ENCODE data around the gene SMIM27.
A peak's percentile ranks its signal among the peaks of the same experiment; 100 is the strongest.

Gene SMIM27

DNA sequence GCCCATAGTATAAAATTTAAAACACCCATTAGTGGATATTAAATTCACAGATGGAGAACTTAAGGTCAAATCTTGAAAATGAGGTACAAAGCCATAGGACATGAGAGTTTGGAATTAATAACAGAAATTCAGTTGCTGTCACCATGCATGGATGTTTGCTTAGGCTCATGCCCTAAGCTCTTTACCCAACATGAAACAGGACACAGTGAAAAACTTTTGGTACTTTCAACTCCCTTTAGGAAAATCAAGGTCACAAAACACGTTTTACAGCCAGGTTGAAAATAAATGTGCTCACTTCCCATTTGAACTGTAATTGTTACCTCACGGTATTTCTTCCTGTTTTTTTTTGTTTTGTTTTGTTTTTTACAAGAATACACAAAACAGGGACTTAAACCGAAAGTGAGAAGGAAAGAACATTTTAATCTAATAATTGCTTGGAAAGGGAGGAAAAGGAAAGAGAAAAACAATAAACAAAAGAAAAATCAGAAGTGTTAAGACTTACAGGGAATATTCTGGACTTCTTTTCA lies 6.3 kb downstream of the SMIM27 start:
- no peak for DNase-seq (ENCODE audit: low read depth)

DNA sequence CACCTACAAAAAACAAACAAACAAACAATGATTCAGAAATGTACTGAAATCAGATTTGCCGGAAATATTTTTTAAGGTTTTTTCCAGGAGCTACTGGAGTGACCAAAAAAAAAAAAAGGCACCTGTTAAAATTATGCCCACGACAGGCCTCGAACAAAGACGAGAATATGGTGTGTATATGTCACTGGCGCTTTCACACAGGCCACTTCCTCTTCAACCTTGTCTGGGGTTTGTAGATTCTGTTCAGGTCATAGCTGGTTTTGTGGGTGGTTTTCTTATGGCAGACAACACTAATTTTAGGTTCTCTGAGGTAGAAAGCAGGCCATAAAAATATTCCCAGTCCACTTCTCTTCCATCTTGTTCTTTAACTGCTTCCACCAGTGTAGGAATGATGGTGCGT lies 13.8 kb downstream of the SMIM27 start:
- no peak for DNase-seq (ENCODE audit: low read depth)

DNA sequence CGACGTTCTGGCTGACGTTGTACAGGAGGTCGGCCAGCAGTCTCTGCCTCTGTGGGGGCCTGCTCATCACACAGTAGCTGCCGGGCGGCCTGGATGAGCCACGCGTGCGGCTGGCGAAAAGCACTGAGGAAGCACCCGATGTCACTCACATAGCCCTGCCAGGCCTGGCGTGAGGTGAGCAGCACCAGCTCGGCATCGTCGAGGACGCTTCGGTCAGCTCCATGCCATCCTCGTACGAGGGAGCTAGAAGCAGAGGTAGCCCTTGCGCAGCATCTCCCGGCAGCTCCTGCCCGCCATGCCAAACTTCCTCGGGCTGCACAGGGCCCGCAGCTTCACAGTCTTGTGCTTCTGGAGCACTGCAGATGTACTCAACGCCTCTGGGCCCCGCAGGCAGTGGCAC lies 14.6 kb downstream of the SMIM27 start:
- DNase-seq (ENCODE audit: low read depth): no peak

DNA sequence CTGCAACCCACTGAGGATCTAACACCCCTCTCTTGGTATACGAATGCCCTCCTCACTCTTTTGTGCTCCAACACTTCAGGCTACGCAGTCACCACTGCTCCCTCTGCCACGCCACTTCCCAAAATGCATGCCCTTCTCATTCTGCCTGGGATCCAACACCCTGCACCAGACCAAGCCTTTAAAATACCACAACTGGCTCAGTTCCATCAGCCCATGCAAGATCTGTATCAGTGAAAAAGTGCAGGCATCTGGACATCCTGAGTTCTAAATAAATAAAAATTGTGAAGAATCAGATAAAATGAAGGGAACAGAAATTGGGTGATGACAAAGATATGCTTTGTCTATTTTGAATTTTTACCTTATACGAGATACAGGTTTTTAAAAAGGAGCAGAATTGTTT lies 18.1 kb downstream of the SMIM27 start:
- no peak for DNase-seq (ENCODE audit: low read depth)

DNA sequence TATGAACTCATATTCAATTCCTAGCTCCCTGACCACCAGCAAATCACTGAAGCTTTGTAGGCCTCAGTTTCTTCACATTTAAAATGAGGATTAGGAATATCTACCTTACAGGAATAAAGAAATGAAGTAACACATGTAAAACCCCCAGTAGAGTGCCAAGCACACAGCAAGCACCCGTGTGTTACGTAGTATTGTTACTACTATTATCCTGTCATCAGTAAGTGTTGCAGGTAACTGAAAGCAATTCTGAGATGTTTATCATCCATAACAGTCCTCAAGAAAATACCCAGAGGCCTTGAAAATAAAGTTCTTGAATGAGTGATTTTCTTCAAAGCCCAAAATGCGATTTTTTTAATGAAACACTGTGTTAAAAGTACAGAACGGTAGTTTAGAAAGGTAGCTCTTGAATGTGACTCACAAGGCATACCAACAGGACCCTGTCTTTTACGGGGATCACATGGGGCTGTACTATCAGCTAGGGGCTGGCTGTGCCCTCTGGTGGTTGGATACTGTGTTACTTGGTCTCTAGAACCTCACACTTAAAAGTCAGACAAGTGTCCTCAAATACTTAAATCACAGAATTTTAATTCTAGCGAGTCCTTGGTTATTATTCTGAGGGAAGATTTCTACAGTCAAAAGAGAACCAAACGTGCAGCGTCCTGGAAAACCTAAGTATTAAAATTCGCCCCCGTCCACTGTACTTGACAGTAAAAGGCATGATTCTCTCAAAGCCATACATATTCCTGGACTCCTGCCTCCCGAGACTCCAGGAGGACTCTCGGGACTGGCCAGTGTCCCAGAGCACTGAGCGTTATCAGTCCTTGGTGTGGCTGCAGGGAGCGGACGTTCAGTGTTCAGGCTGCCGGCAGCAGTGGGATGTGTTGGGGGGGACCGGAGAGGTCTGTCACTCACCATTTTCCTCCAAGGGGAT lies 20.1 kb downstream of the SMIM27 start:
- DNase-seq (ENCODE audit: low read depth): no peak

DNA sequence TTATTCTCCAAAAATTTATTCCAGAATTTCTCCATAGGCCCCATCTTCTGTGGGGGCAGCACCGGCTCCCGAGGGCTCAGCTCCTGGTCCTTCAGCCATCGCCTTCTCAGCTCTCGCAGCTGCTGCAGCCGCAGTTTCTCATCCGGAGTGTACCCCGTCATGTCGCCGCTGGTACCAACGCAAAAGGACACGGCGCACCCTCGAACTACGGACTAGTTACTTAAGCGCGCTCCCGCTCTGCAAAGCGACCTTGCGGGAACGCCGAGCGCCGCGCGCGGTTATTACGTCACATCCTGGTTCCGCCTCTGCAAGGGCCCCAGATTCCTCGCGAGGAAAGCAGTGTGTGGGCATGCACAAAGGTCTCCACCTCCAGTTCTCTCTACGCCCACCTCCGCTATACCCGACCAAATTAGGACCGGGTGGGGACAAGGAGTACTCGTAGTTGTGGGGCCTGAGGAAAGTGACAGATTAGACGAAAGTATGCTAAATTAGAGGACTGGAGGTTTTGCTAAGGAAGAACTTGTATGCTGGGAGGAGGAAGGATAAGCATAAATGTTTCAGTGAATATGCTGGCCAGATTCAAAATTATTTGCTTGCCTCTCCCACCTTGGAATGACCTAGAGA lies 20.9 kb downstream of the SMIM27 start, which contains the start of gene NDUFB6:
TSS of gene NDUFB6 (minus strand) at position 260 of the 624 bp plus-strand sequence. CDS start at position 161, 99 bp downstream.
- peak; percentile 73 for DNase-seq (ENCODE audit: low read depth)

DNA sequence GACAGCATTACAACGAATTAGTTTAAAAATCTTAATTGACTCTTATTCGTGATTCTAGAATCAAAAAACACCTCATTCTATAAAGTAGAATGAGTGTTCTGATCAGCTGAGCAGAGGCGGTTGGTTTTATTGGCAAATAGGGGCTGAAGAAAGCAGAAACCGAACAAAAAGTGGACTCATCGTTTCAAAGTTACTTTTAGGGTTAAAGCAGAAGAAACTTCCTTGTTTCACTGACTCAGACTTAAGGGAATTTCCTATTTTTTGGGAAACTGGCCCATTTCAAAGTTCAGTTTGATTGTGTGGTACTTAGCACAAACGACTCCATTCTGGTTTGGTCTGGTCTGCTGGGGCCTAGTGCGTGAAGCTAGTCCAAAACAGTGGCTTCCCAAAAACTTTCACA lies 21.7 kb downstream of the SMIM27 start:
- no peak for DNase-seq (ENCODE audit: low read depth)

DNA sequence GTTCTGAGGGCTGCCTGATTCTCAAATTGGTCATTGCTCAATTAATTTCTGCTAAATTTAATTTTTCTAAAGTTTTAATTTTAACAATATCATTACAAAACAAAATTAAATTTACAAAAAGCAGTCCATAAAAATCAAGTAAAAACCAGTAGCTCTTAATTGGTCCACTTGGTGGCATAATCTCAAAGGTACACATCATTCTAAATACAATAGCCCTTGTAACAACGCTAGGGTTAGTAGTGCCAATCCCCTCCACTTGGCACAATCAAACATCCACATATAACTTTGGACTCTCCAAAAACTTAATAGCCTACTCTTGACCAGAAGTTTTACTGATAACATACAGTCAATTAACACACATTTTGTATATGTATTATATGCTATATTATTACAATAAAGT lies 22.7 kb downstream of the SMIM27 start:
- no peak for DNase-seq (ENCODE audit: low read depth)

DNA sequence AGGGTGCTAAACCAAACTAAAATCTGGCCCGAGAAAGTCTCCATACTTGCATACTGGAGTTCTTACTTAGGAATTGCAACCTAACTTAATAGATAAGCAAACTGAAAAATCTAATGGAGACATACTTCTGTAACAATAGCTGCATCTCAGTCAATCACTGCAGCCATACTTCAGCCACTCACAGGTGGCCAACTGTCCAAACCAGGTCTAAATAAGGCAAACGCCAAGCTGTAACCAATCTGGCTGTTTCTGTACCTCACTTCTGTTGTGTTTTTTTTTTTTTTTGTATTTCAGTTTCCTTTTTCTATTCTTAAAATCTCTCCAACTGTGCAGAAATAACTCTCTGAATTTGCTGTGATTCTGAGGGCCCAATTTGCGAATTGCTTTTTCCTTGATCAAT lies 25.2 kb downstream of the SMIM27 start:
- no peak for DNase-seq (ENCODE audit: low read depth)

DNA sequence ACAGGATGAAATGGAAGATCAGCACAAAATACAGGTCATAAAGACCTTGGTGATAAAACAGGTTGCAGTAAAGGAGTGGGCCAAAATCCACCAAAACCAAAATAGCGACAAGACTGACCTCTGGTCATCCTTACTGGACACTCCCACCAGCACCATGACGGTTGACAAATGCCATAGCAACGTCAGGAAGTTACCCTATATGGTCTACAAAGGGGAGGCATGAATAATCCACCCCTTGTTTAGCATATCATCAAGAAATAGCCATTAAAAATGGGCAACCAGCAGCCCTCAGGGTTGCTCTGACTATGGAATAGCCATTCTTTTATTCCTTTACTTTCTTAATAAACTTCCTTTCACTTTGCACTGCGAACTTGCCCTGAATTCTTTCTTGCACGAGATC lies 26.8 kb downstream of the SMIM27 start:
- DNase-seq (ENCODE audit: low read depth): no peak

DNA sequence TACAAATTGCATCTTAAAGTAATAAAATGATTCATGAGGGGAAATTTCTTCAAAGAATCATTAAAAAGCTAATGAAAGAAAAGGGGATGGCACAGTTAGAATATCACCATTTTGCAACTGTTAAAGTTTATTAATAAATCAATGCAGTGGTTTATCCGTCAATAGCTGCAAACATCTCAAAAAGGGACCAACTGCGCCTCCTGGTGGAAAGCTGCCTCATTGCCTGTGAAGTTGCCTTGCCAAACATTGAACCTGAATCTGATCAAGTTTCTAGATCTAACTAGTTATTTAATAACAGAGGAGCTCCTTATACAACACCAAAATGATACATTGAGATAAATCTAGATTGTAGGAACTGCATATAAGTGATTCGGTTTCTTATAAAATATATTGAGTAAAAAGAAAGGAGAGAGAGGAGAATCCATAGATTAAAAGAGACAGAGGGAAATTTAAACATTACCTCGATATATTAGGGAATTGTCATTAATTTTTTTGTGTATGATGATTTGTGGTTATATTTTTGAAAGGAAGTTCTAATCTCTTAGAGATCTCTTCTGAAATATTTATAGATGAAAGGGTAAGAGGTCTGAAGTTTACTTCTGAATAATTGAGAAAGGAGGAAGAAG lies 27.7 kb downstream of the SMIM27 start:
- DNase-seq (ENCODE audit: low read depth): no peak

DNA sequence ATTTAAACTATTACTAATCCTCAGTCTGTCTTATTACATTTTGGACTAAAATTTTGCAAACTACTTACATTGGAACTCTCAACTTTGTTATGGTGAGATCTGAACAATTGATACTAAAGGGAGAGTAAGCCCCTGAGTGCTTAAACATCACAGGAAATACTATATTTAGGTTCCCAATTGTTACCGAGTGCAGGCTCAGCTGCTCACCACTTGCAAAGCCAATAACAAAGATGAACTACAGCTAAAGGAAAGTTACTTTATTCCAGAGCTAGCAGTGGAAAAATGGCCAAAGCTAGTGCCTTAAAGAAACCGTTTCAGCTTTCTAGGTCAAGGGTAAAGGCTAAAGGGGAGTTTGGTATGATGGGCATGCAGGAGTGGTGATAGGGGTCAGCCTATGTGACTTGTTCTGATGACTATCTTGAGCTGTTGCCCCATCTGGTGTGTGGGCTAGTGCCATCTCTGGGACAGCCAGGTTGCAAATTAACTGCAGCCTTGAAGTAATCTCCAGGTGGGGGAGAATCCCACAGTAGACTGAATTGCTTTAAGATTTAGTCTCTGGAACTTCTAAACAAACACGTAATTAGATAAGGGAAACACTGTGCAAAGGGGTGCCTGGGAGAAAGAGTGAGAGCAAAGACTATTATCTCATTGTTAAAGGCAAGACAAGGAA lies 28.6 kb downstream of the SMIM27 start:
- no peak for DNase-seq (ENCODE audit: low read depth)

DNA sequence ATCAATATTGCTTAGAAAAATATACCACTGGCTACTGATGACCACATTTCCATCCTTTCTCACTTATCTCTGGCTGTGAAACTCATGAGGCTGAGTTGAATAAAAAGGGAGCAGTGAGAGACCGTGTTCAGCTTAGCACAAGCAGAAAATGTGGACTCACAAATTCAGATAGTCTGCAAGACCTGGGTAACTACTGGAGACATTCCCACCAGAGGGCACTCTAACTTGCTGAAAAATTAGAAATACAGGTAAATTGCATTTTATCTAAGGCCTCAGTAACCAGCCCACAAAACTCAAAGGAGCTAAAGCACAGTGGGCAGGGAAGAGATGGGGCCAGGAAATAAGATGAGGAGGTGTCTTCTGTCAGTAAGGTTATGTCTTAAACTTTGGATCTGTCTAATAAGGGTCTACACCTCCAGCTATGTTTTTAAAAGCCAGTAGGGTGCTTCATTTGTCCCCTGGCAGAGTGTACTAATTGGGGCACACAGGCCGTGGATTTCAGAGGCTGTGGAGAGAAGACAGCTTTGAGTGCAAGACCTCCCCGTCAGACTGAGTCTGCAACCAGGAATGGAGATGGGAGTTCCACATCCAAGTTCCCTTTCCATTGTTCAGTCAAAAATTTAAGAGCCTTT lies 29.5 kb downstream of the SMIM27 start:
- no peak for DNase-seq (ENCODE audit: low read depth)

DNA sequence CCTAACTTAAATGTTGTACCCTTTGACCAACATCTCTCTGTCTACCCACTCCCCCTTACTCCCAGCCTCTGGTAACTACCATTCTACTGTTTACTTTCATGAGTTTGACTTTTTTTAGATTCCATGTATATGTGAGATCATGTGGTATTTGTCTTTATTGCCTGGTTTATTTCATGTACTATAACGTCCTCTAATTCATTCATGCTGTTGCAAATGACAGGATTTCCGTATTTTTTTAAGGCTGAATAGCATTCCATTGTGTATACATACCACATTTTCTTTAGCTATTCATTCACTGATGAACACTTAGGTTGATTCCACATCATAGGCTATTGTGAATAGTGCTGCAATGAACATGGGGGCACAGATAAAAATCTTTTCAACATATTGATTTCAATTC lies 32.7 kb downstream of the SMIM27 start:
- DNase-seq (ENCODE audit: low read depth): no peak

DNA sequence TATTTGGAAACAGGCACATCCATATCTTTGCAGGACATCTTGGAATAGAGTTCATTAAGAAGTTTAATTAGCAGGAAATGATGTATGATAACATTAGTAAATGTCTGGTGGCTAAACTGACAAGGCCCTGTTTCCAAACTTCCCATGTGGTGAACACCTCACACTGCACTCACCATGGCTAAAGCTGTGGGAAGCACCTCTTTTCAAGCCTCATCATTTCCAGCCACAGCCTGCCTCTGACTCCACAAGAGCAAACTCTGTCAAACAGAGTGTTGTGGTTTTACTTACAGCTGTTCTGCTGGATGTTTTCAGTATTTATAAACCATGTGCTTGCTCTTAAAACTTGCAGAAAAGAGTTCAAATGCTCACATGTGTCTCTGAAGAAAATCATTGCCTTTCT lies 35.8 kb downstream of the SMIM27 start:
- DNase-seq (ENCODE audit: low read depth): no peak

DNA sequence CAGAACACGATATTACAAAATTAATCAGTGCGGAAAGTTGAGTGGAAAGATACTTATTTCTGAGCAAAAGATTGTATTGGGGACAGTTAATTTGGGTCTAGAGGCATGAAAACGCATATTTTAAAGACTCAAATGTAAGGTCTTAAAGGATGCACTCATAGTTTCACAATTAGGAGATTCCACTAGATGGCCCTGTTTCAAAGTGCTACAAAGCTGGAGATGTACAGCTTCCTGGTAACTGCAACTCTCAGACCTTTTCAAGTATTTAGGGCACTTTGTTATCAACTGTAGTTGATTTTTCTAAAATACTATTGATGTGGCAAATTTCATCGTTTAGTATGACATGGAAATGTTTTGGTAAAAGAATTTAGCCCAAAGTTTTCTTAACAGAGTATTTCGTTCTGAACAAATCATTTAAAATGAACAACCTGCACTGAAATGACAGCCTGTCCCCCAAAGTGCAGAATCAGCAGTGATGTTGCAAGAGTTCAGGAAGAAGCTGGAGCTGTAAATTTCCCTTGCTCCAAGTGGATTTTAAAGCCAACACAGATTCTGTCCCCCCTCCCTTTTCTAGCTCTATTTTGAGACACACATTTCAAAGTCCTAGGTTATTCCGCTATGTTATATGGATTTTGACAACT lies 37.1 kb downstream of the SMIM27 start:
- DNase-seq (ENCODE audit: low read depth): no peak

DNA sequence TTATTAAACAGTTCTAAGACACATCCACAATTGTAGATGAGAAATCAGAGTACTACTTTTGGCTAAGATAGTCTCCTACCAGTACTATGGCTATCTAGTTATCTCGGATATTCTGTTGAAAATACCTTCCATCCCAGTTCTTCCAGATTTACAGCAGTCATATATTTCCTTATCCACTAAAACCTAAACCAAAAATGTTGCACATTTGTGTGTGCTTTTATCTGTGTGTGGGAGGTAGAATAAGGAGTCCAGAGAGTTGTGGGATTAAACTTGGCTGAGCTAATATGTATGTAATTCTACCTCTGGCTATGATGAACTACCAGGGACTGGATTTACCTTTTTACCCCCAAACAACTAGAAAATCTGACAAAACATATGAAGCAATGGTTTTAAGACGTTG lies 38.3 kb downstream of the SMIM27 start:
- DNase-seq (ENCODE audit: low read depth): no peak

DNA sequence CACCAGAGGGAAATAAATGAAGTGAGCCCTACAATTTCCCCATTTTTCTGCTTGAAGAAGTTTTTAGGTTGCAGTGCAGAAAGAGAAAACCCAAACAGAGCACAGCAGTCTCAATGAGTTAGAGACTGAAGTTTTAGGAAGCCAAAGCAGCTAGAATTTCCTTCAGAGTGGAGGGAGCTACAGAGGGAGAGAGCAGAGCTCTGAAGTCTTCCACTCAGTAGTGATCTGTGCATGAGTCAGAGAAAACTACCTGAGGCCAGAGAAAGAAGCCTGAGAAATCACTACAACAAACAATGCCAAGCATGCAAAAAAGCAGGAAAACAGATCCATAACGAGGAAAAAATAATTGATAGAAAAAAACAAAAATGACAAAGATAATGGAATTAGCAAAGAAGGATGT lies 38.8 kb downstream of the SMIM27 start:
- DNase-seq (ENCODE audit: low read depth): no peak

DNA sequence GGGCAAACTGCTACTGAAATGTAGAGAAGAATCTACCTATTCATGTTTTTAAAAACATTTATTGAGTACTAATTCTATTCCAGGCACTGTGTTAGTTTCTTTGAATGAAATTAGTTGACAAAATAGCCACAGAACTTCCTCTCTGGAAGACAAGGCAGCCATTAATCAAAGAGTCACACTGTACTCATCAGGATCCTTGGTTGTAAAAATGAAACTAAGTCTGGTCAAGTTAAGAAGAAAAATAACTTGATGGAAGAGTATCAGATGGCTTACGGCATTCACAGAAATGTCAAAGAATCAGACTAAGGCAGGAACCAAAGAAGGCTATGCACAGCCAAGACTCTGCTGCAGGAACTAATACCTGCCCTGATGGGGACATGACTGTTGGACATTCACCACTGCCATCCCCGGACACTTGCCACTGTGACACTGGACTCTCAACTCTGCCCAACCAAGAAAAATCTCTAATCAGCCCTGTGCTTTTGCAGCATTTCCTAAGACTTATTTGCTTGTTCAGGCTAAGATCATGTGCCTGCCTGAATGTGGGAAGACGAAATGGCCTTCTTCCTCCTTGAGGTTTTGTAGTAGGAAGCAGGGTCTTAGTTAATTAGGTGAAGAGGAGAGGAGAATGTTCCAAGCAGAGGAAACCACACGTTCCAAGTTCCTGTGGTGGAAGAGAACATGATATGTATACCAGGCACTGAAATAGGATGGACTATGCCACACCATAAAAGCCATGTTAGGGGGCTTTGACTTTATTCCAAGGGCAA lies 44.2 kb downstream of the SMIM27 start:
- DNase-seq (ENCODE audit: low read depth): no peak

DNA sequence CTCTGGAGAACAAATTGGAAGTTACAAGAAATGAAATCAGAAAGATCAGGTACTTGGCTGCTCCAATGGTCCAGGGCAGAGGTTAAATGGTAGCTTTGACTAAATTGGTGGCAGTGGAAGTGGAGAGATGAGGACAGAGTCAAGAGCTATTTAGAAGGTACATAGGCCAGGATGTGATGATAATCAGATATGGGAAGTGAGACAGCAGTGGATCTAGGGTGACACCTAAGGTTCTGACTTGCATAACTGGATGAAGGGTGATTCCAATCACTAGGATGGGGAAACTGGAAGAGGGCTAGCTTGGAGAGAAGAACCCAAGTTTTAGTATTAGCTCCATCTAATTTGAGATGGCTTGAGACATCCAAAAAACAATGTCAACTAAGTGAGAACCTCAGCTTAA lies 44.8 kb downstream of the SMIM27 start:
- no peak for DNase-seq (ENCODE audit: low read depth)

Measured in non-pigmented ciliary epithelial cell (primary cell).